Hematopoietic multipotent progenitor cell treated with erythropoietin and hydrocortisone succinate and interleukin-3 and kit ligand, for 15 days (in vitro differentiated cells): ENCODE results near the gene SIRT5.

Experiments
- DNase-seq: peaks from one replicate; pipeline ENCODE4 v3.0.0-alpha.2; 2015; ENCODE audit warnings: low spot score

SIRT5 gene

GRCh38 chr6:13635948-13636658 lies 61.7 kb downstream of the SIRT5 start:
- DNase-seq = no peak

GRCh38 chr6:13638014-13638413 lies 63.6 kb downstream of the SIRT5 start:
- no peak for DNase-seq

- DNase-seq = no peak
Measured at GRCh38 chr6:13638626-13639025, 64.2 kb downstream of the SIRT5 start.

GRCh38 chr6:13641315-13641714 lies 66.9 kb downstream of the SIRT5 start:
- DNase-seq = no peak

GRCh38 chr6:13643125-13643524 lies 68.7 kb downstream of the SIRT5 start:
- DNase-seq = no peak

GRCh38 chr6:13648850-13649249 lies 74.4 kb downstream of the SIRT5 start:
- no peak for DNase-seq

GRCh38 chr6:13649393-13649792 lies 75.0 kb downstream of the SIRT5 start:
- no peak for DNase-seq

GRCh38 chr6:13653296-13653695 lies 78.9 kb downstream of the SIRT5 start:
- no peak for DNase-seq

GRCh38 chr6:13654496-13654895 lies 80.1 kb downstream of the SIRT5 start:
- no peak for DNase-seq

GRCh38 chr6:13655700-13656099 lies 81.3 kb downstream of the SIRT5 start:
- DNase-seq = no peak

- no peak for DNase-seq
Measured at GRCh38 chr6:13660273-13660672, 85.9 kb downstream of the SIRT5 start.

GRCh38 chr6:13660893-13661292 lies 86.5 kb downstream of the SIRT5 start:
- DNase-seq = no peak

GRCh38 chr6:13661647-13662046 lies 87.2 kb downstream of the SIRT5 start:
- DNase-seq = no peak

GRCh38 chr6:13662651-13663334 lies 88.4 kb downstream of the SIRT5 start:
- DNase-seq = no peak

GRCh38 chr6:13663986-13664385 lies 89.6 kb downstream of the SIRT5 start:
- no peak for DNase-seq
